Activated T-cell treated with anti-CD3 and anti-CD28 coated beads for 4 hours (primary cell): ENCODE measurements around the gene LMBRD1.
"Not testable (repeated sequence)": the region's sequence is repeated elsewhere in the genome, so short reads cannot be mapped to it uniquely, and the experiment has no call there.

ENCODE experiments used
- DNase-seq: peaks from one replicate; pipeline ENCODE4 v3.0.0-alpha.2; 2020

LMBRD1 gene

GRCh38 chr6:69796642-69797390 lies at the start of gene LMBRD1:
TSS of gene LMBRD1 (minus strand) at chr6:69797010. CDS start at chr6:69796881, 129 bp downstream.
- DNase-seq = peak; percentile 99

GRCh38 chr6:69846312-69846711 lies 49.5 kb upstream of the LMBRD1 start:
- DNase-seq = no peak

GRCh38 chr6:69843189-69843588 lies 46.4 kb upstream of the LMBRD1 start:
- DNase-seq = no peak

- DNase-seq = no peak
Observed at GRCh38 chr6:69841862-69842261, 45.1 kb upstream of the LMBRD1 start.

DNA sequence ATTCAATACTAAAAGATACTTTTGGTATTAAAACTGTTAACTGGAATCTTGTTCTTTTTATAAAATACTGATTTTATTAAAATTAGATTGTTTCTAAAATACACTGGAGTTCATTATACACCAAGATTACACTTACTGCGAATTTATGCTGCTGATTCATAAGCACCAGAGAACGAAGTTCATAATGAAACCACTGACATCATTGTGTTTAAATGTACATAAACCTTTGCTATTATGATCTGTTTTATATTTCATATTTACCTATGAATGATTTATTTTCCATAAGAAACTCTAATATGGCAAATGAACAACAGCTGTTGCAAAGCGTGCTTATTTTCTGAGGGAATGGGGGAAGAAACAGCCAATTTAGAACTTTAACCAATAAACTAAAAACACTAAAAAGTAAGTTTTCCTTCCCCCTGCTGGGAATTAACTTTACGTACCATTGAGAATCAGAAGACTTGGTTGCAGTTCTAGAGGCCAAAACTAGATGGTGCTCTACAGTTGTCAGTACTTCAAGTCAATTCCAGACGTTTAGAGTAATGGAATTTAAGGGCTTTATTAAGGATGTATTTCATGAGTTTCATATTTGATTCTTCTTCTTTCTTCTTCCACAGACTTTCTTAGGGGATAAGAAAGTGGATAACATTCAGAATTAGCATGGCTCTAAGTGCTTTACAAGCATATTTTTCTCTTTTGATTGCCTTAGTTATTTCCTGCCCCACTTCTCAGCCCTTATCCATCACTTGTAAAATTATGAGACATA lies 38.8 kb upstream of the LMBRD1 start:
- no peak for DNase-seq

- no peak for DNase-seq
Observed at GRCh38 chr6:69832558-69832957, 35.7 kb upstream of the LMBRD1 start.

DNA sequence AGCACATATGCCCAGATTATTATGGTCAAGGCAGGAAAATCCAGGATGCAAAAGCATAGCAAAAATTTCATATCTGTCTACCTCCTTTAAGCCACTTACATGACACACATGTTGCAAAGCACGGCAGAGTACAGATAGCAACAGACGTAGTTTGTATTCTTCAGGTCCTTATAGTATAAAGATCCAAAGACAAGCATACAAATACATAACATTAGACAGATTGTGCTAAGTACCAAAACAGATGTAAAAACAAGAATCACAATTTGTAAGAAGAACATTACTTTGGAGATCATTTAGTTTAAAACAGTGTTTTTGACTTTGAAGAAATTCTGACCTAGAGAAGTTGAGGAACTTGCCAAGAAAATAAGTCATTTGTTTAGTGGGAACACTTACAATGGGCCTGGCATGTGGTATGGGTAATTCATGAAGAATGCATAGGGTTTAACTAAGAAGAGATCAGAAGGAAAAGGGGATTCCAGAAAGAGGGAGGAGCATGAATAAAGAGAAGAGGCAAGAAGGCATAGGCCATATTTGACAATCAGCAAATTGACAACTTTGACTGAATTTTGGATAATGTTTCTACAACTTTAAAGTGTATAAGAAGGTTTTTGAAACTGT lies 30.6 kb upstream of the LMBRD1 start:
- no peak for DNase-seq

GRCh38 chr6:69825904-69826303 lies 29.1 kb upstream of the LMBRD1 start:
- DNase-seq = no peak

DNA sequence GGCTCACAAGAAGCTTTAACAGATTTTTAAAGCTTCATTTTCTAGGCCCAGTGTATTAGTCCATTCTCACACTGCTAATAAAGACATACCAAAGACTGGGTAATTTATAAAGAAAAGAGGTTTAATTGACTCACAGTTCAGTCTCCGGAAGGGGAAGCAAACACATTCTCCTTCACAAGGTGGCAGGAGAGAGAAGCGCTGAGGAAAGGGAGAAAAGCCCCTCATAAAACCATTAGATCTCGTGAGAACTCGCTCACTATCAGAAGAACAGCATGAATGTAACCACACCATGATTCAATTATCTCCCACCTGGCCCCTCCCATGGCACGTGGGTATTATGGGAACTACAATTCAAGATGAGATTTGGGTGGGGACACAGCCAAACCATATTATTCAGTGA lies 27.5 kb upstream of the LMBRD1 start:
- DNase-seq = not testable (repeated sequence)

- no peak for DNase-seq
Observed at GRCh38 chr6:69820438-69820837, 23.6 kb upstream of the LMBRD1 start.

DNA sequence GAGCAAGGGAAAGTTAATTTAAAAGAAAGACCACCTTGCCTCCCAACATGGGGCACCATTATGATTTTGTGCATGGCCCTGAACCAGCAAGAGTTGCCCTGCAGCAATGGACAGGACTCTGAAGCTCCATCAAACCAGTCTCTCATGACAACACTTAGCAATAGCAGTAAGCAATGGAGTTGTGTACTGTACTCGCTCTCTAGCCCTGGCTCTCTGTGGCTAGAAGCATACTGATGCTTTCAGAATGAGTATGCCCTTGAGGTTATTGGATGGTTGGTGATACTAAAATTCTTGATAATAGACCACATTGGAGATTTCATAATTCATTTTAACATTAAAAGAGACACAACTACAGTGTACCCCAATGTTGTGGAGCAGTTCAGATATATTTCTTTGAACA lies 23.2 kb upstream of the LMBRD1 start:
- DNase-seq = no peak

DNA sequence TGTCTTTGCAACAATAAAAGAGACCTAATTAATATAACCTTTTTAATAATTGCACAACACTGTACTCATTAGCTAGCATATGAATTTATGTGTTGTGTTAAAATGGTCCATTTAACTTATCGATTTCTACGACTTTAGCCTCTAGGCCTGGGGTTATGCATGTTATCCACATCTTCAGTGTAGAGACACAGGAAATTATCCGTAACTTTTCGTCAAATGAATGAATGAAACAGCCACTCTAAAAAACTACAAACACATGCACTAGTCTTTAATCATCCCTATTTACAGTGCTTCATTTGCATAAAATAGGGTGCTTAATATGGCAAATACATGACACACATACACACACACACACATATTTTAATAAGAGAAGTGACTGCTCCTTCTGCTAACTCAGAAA lies 22.3 kb upstream of the LMBRD1 start:
- no peak for DNase-seq

DNA sequence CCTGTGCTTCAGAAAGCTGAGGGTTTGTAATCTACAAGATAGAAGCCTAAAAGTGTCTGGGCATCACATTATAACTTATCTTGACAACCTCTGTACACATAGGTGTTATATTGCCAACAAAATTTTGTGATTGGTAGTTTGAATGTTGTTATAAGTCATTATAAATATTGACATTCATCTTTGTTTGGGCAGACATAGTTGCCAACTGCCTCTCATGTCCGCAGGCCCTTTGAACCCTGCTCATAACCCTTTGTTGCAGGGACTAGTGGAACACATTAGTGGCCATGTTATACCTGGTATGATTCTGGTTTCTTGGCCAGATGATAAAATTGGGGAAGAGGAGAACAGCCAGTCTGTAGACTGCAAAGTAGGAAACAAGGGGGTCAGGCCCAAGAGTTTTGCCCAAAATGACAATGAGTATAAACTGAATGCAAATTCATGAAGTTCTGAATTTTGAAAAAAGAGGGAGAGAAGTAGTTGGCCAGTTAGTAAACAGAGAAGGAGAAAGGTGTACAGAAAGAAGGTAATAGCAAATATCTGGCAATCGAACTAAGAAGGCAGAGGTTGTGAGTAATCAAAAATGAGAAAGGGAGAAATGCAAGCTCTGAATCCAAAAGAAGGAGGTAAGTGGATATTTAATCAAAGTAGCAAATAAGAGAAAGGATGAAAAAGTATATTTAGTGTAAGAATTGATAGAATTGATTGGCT lies 21.6 kb upstream of the LMBRD1 start:
- DNase-seq = no peak

GRCh38 chr6:69817358-69817757 lies 20.5 kb upstream of the LMBRD1 start:
- no peak for DNase-seq

DNA sequence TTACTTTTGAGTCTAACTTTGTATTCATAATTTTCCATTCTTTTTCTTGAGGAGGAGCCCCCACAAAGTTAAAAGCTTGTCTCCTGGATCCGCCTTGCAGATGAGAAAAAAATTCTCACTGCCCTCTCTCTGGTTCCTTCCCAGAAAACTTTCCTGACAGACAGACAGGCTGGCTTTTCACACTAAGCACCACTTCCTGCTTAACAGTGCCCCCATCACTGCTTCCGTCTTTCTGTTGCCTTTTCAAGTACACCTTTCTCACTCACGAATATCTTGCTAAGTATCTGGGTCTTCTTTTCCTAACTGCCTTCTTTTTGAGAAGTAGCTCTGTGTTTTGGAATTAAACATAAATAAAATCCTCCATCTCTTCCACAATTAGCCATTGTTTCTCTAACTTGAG lies 19.8 kb upstream of the LMBRD1 start:
- no peak for DNase-seq

GRCh38 chr6:69816026-69816425 lies 19.2 kb upstream of the LMBRD1 start:
- no peak for DNase-seq

- no peak for DNase-seq
Observed at GRCh38 chr6:69813508-69813907, 16.7 kb upstream of the LMBRD1 start.

DNA sequence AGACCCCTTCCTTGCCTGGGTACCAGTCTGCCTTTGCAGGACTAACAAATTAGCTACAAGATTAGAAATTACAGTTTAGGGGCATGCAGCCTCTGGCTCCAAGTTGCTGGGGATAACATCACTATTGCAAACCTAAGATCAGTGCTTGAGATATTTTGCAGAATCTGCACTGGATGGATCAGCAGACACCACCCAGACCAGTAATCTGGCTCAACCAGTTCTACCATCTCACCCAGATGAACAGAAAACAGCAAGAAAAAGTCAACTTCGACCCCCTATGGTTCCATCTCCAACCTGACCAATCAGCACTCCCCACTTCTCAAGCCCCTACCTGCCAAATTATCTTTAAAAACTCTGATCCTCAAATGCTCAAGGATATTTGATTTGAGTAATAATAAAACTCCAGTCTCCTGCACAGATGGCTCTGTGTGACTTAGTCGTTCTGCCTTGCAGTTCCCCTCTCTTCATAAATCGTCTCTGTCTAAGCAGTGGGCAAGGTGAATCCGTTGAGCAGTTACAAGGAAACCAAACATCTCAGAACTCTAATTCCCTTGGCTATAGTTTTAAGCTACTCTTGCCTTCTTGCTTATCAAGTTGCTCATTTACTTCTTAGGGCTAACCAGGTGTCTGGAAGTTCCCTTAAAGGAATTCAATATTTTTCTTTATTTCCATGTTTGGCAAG lies 16.1 kb upstream of the LMBRD1 start:
- DNase-seq = no peak

- no peak for DNase-seq
Observed at GRCh38 chr6:69802995-69803394, 6.2 kb upstream of the LMBRD1 start.

GRCh38 chr6:69801711-69802110 lies 4.9 kb upstream of the LMBRD1 start:
- no peak for DNase-seq

DNA sequence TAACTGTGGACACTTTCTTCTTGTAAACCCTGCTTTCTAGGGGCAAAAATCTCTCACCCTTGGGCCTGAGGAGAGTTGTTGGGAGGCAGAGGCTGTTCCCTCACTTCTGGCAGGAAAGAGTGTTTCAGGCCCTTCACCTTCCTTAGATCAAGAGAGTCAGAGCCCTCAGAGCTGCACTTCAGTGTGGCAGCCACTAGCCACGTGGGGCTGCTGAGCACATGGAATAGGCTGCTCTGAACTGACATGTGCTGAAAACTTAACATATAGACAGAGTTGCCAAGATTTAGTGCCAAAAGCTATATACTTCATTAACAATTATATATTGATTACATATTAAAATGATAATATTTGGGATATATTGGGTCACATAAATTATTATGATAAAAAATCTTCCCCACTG lies 4.4 kb upstream of the LMBRD1 start:
- no peak for DNase-seq

DNA sequence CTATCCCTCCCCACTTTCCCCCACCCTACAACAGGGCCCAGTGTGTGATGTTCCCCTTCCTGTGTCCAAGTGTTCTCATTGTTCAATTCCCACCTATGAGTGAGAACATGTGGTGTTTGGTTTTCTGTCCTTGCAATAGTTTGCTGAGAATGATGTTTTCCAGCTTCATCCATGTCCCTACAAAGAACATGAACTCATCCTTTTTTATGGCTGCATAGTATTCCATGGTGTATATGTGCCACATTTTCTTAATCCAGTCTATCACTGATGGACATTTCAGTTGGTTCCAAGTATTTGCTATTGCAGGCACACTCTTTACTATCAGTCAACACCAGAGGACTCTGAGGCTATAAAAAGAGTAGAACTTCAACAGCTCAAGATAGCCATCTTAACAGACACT lies 2.0 kb upstream of the LMBRD1 start:
- DNase-seq = not testable (repeated sequence)
